Measurements from ENCODE around the gene GNG8. TPM values are rescaled to one million over a fixed set of nuclear protein-coding genes. Genes with fewer than 3 reads are reported as not detected.

GNG8 gene
- total RNA-seq, 1 experiment from 2014 or later: not detected

- Mint-ChIP-seq H3K9me3 (ENCODE audit: unreplicated experiment) (no peaks in the 10 kb centered on the region), H3K27me3 (ENCODE audit: insufficient read depth, unreplicated experiment) (no peaks in the 10 kb centered on the region), H3K36me3 (ENCODE audit: insufficient read depth, unreplicated experiment) (no peaks in the 10 kb centered on the region), H3K4me1 (ENCODE audit: insufficient read depth, unreplicated experiment) (peaks cover 17% of the 10 kb centered on the region), H3K4me3 (ENCODE audit: unreplicated experiment) (no peak overlapping the region), H3K27ac (ENCODE audit: low read depth, unreplicated experiment) (no peak overlapping the region)
- ChIA-PET POLR2A (interaction anchor here (0.6 kb wide), 1 partner anchor 99 kb away, joined by 3 read pairs; no protein-coding TSS in a partner anchor), CTCF (interaction anchor here (0.9 kb wide), 1 partner anchor 78 kb away, joined by 5 read pairs; no protein-coding TSS in a partner anchor)
- no TSS peak for BruUV-seq (replicated peaks)
- intact Hi-C loops (cut with micrococcal nuclease): no loop called here
- no peak for DNase-seq (ENCODE audit: unreplicated experiment)
- no peak for TF ChIP-seq CTCF (IDR thresholded peaks at IDR 0.05; ENCODE audit: unreplicated experiment)
These were observed 9.6 kb downstream of the GNG8 start for GRCh38 chr19:46626446-46626845.

GRCh38 chr19:46625731-46626130 lies 10.3 kb downstream of the GNG8 start:
- intact Hi-C loops (cut with micrococcal nuclease): no loop called here
- DNase-seq (ENCODE audit: unreplicated experiment): no peak
- CTCF ChIA-PET: interaction anchor here (0.9 kb wide), 2 partner anchors 9 to 79 kb away, joined by 5 read pairs; no protein-coding TSS in a partner anchor
- H3K4me3 Mint-ChIP-seq (ENCODE audit: unreplicated experiment): no peak overlapping the region
- no TSS peak for BruUV-seq (replicated peaks)
- no peaks in the 10 kb centered on the region for H3K36me3 Mint-ChIP-seq (ENCODE audit: insufficient read depth, unreplicated experiment)
- H3K27me3 Mint-ChIP-seq (ENCODE audit: insufficient read depth, unreplicated experiment): no peaks in the 10 kb centered on the region
- no peak for TF ChIP-seq CTCF (IDR thresholded peaks at IDR 0.05; ENCODE audit: unreplicated experiment)
- H3K4me1 Mint-ChIP-seq (ENCODE audit: insufficient read depth, unreplicated experiment): peaks cover 14% of the 10 kb centered on the region
- H3K27ac Mint-ChIP-seq (ENCODE audit: low read depth, unreplicated experiment): peak overlapping the region; percentile 42
- no peaks in the 10 kb centered on the region for H3K9me3 Mint-ChIP-seq (ENCODE audit: unreplicated experiment)
- POLR2A ChIA-PET: no interaction called here

GRCh38 chr19:46624958-46625661 lies 10.9 kb downstream of the GNG8 start, which contains the start of gene PTGIR:
TSS of gene PTGIR (minus strand) at chr19:46625089. CDS start at chr19:46624225, 864 bp downstream.
- no peaks in the 10 kb centered on the region for H3K9me3 Mint-ChIP-seq (ENCODE audit: unreplicated experiment)
- CTCF ChIA-PET: interaction anchor here (0.9 kb wide), 1 partner anchor 8 kb away, joined by 5 read pairs; no protein-coding TSS in a partner anchor
- peaks cover 14% of the 10 kb centered on the region for H3K4me1 Mint-ChIP-seq (ENCODE audit: insufficient read depth, unreplicated experiment)
- POLR2A ChIA-PET: no interaction called here
- intact Hi-C loops (cut with micrococcal nuclease): no loop called here
- BruUV-seq (replicated peaks): no TSS peak
- DNase-seq (ENCODE audit: unreplicated experiment): peak; percentile 53
- peak within 1 kb of the TSS; percentile 42 for H3K27ac Mint-ChIP-seq (ENCODE audit: low read depth, unreplicated experiment)
- TF ChIP-seq CTCF (IDR thresholded peaks at IDR 0.05; ENCODE audit: unreplicated experiment): no peak
- H3K36me3 Mint-ChIP-seq (ENCODE audit: insufficient read depth, unreplicated experiment): no peaks in the 10 kb centered on the region
- no peaks in the 10 kb centered on the region for H3K27me3 Mint-ChIP-seq (ENCODE audit: insufficient read depth, unreplicated experiment)
- no peak within 1 kb of the TSS for H3K4me3 Mint-ChIP-seq (ENCODE audit: unreplicated experiment)

GRCh38 chr19:46623915-46624502 lies 12.0 kb downstream of the GNG8 start:
- Mint-ChIP-seq H3K27me3 (ENCODE audit: insufficient read depth, unreplicated experiment) (no peaks in the 10 kb centered on the region), H3K9me3 (ENCODE audit: unreplicated experiment) (no peaks in the 10 kb centered on the region), H3K27ac (ENCODE audit: low read depth, unreplicated experiment) (no peak overlapping the region), H3K4me3 (ENCODE audit: unreplicated experiment) (no peak overlapping the region), H3K4me1 (ENCODE audit: insufficient read depth, unreplicated experiment) (peaks cover 14% of the 10 kb centered on the region), H3K36me3 (ENCODE audit: insufficient read depth, unreplicated experiment) (no peaks in the 10 kb centered on the region)
- ChIA-PET CTCF (interaction anchor here (1.2 to 1.3 kb wide), 2 partner anchors 10 to 94 kb away, joined by 3 to 4 read pairs; no protein-coding TSS in a partner anchor), POLR2A (no interaction called here)
- BruUV-seq (replicated peaks): no TSS peak
- no peak for TF ChIP-seq CTCF (IDR thresholded peaks at IDR 0.05; ENCODE audit: unreplicated experiment)
- intact Hi-C loops (cut with micrococcal nuclease): no loop called here
- DNase-seq (ENCODE audit: unreplicated experiment): no peak

All from MCF 10A (cell line).